GM18519 (cell line): Measurements from ENCODE around the gene GNMT.
"Not testable (repeated sequence)": the region's sequence is repeated elsewhere in the genome, so short reads cannot be mapped to it uniquely, and the experiment has no call there.

Source experiments
- ATAC-seq: cut with Tn5 transposase; IDR thresholded peaks from one replicate; pipeline ENCODE4 v1.9.1; 2021; ENCODE audit warnings: mild to moderate bottlenecking, moderate library complexity; ENCODE audit not compliant: unreplicated experiment, low FRiP score

Gene GNMT

GRCh38 chr6:42971746-42972327, 11.3 kb downstream of the GNMT start:
- ATAC-seq: no peak

DNA sequence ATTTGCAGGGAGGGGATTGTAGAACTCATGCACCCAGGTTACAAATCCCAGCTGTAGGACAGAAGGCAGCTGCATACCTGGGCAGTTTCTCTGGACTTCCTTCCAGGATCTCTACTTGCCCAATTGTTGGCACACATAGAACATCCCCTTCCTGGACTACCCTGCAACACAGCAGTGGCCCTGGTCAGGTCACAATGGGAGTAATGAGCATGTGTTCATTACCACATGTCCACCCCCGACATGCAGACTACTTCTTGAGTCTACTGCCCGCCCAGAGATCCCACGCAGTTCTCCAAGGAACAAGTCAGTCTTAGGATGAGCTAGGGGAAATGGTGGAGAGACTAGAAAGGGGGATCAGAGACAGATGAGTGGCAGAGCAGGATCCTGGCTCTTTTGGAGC, 13.4 kb downstream of the GNMT start:
- ATAC-seq: no peak

GRCh38 chr6:42974919-42975505, 14.5 kb downstream of the GNMT start:
- no peak for ATAC-seq

DNA sequence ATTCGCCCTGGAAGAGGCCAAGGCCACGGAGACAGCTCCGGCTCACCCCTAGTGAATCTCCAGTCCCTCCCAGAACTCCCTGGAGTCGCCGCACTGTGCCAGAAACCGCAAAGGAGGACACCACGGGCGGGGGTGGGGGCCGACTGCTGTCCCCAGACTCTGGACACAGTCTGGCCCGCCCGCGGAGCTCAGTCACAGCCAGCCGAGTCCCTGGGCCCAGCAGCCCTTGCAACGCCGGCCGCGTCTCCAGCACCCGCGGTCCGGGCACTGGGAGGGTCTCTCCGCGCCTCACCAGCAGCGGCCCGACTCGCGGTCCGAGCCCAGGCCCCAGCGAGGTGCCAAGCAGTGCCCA, 17.9 kb downstream of the GNMT start:
- no peak for ATAC-seq

GRCh38 chr6:42978839-42979522, 18.4 kb downstream of the GNMT start, which contains the start of gene PEX6:
TSS of gene PEX6 (minus strand) at chr6:42979181. CDS start at chr6:42979150, 31 bp downstream.
- peak; percentile 63 for ATAC-seq

DNA sequence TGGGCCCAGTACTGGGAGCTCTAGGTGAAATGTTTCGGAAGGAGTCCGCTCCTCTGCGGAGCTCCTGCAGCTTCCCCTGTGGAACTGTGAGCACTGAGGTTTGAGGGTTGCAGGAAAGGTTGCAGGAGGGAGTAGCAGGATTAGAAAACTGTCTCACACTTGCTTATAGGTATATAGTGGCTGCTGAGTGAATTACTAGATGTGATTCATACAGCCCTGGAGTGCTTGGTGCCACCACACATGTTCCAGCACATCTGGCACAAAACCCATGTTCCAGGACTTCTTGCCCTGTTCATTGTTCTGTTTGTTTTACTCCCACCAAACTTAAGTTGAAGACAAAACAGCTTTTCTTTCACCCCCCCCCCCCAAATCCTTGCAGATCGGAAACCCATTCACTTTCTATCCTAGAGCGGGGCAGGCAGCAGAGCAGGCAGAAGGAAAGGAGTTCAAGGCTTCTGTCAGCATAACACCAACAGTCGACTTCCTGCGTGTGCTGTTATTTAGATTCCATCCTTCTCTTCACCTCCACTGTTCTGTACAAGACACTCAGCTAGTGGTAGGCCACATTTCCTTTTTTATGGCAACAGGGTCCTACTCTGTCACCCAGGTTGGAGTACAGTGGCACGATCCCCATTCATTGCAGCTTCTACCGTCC, 19.1 kb downstream of the GNMT start:
- ATAC-seq: no peak

- no peak for ATAC-seq
Observed at GRCh38 chr6:42981836-42982235, 21.3 kb downstream of the GNMT start.

DNA sequence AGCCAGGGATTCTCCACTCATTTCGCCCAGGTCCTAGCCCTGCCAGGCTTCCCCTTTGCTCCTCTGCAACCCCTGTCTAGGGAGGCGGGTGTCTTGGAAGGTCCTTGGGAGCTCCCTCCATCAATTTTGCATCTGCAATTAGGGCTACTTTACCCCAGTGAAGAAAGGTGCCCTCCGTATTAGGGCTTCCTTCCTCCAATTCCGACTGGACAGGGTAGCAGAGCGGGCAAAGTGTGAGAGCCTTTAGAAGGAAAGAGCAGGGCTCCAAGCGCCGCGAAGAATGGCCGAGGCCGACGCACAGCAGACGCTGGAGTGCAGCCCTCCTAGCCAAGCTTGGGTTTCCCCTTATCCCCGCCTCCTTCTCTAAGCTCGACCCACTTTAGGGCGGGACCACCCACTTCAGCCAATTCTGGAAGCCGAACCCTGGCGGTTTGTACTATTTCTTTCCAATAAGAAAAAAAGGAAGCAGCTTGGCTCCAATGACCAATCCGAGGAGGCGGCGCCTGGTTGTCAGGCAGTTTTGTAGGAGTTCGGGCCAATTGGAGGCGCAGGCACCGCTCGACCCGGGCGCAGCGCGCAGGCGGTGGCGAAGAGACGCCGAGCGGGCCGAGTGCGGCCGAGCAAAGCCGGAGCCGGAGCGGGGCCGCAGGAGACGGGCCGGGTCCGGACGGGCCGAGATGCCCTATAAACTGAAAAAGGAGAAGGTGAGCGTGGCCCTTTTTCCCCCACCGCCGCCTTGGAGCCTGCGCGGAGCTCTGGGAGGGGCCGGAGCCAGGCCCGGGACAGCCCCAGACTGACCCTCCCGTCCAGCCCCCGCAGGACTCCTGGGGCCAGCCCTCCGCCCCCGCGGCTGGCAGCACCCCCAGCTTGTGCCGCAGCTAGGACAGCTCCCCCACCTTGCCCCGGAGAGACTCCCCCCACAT, 23.7 kb downstream of the GNMT start, which contains the start of gene PPP2R5D:
Gene PPP2R5D (plus strand): TSS at position 570 of the 923 bp plus-strand sequence. CDS start 108 bp downstream, at position 678.
- peak; percentile 86 for ATAC-seq

- no peak for ATAC-seq
Observed at GRCh38 chr6:42984924-42985475, 24.4 kb downstream of the GNMT start.

GRCh38 chr6:42987533-42988451, 27.2 kb downstream of the GNMT start:
- ATAC-seq: no peak

DNA sequence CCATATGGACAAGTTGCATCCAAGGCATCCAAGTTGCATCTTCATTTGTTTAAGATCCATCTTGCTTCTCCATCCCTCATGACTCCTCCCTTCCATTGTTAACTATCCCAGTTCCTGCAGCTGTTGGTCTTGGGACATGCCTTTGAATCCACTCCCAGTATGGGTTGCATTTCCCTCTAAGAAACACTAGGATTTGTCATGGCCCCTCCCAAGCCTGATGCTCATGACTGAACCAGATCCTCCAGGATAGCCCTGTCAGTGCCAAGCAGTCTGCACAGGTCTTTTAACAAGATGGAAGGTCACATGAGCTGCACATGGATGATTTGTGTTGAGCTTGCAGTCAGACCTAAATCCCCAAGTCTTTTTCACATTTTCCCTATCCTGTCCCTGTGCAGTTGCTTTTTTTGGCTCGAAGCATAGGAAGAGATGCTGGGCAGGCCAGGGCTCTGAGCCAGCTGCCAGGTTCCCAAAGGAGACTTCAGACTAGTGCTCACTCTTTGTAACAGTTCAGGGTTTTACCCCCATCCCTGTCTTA, 28.0 kb downstream of the GNMT start:
- no peak for ATAC-seq

DNA sequence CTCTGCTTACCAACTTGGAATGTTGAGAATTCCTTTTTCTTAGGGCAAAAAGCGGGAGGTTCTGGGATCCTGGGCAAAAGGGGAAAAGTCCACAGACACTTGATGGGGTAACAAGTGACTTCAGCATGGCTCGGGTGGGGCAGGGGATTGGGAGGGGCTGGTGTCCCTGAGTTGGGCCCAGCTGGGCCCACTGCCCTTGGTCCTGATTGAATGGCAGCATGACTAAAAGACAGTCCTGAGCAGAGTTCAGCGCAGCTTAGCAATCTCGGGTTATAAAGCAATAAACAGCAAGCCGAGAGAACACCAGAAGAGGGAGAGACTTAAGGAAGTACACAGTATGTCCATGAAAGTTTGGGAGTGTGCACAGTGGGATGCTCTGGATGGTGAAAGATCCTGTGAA, 29.4 kb downstream of the GNMT start:
- no peak for ATAC-seq

DNA sequence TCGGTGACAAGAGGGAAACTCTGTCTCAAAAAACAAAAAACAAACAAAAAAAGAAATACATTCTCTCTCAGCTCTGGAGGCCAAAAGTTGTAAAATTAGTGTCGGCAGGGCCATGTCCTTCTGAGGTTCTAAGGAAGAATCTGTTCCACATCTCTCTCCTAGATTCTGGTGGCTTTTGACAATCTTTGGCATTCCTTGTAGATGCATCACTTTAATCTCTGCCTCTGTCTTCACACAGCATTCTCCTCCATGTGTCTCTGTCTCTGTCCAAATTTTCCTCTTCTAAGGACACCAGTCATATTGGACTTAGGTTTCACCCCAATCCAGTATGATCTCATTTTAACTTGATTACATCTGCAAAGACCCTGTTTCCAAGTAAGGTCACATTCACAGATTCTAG, 32.9 kb downstream of the GNMT start:
- ATAC-seq: no peak

GRCh38 chr6:42996513-42996912, 36.0 kb downstream of the GNMT start:
- no peak for ATAC-seq

- ATAC-seq: not testable (repeated sequence)
Observed at GRCh38 chr6:42998205-42998604, 37.7 kb downstream of the GNMT start.

DNA sequence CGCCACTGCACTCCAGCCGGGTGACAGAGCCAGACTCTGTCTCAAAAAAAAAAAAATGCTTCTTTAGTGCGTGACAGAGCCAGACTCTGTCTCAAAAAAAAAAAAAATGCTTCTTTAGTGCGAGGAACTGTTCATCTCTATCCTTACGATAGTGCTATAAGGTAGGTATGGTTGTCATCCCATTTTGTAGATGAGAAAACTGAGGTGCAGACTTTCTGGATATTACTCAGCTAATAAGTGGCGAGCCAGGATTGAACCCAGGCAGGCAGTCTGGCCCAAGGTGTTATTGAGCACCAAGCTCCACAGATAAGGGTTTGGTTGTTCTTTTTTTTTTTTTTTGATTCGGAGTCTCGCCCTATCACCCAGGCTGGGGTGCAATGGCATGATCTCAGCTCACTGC, 41.3 kb downstream of the GNMT start:
- ATAC-seq: no peak

- ATAC-seq: no peak
Observed at GRCh38 chr6:43005844-43006243, 45.3 kb downstream of the GNMT start.

DNA sequence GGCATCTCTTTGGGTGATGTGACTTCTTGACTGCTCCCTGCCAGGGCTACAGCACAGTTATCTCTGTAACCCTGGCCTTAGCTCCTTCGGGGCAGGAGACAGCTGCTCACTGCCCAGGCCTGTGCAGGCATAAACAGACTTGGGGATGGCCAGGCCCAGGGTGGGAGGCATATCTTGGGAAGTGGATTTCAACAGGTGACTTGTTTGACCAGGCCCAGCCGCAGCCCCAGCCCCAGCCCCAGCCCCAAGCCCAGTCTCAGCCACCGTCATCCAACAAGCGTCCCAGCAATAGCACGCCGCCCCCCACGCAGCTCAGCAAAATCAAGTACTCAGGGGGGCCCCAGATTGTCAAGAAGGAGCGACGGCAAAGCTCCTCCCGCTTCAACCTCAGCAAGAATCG, 45.7 kb downstream of the GNMT start:
- ATAC-seq: no peak

DNA sequence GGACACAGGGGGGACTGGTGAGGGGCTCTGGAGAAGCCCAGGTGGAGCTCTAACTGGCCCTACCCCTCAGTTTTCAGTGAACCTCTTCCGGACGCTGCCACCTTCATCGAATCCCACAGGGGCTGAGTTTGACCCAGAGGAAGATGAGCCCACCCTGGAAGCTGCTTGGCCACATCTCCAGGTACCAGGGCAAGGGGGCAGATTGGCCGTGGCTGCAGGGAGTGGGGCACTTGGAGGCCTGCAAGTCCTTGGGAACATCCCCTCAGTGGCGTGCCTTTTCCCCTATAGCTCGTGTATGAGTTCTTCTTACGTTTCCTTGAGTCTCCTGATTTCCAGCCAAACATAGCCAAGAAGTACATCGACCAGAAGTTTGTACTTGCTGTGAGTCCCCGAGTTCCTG, 46.6 kb downstream of the GNMT start:
- ATAC-seq: no peak
